Measurements from ENCODE around the gene CLCNKB. TPM values are rescaled to one million over a fixed set of nuclear protein-coding genes. Genes with fewer than 3 reads are reported as not detected.

CLCNKB gene
- total RNA-seq, 1 donor, result 0.36 TPM

- Histone ChIP-seq H3K4me3 (ENCODE audit: insufficient read depth, low read length) (no peak overlapping the region), H3K4me1 (ENCODE audit: insufficient read depth, low read length) (no peaks in the 10 kb centered on the region), H3K9me3 (ENCODE audit: low read depth, low read length) (no peaks in the 10 kb centered on the region), H3K27ac (ENCODE audit: low read depth, low read length) (no peak overlapping the region), H2AFZ (ENCODE audit: low read length) (no peak overlapping the region), H3K27me3 (ENCODE audit: insufficient read depth, low read length) (peaks cover 2% of the 10 kb centered on the region), H3K36me3 (ENCODE audit: insufficient read depth, low read length) (no peaks in the 10 kb centered on the region), H4K20me1 (ENCODE audit: insufficient read depth, low read length) (no peaks in the 10 kb centered on the region), H3K79me2 (ENCODE audit: insufficient read depth, low read length) (no peaks in the 10 kb centered on the region), H3K4me2 (ENCODE audit: insufficient read depth, low read length) (no peak overlapping the region)
- TF ChIP-seq CTCF (IDR thresholded peaks at IDR 0.05; ENCODE audit: extremely low read depth, low read depth, low read length), result no peak
- DNase-seq (ENCODE audit: insufficient read length, low spot score, missing footprints), result peak; percentile 35
Observed at GRCh38 chr1:16066245-16066644, 22.7 kb downstream of the CLCNKB start.

DNA sequence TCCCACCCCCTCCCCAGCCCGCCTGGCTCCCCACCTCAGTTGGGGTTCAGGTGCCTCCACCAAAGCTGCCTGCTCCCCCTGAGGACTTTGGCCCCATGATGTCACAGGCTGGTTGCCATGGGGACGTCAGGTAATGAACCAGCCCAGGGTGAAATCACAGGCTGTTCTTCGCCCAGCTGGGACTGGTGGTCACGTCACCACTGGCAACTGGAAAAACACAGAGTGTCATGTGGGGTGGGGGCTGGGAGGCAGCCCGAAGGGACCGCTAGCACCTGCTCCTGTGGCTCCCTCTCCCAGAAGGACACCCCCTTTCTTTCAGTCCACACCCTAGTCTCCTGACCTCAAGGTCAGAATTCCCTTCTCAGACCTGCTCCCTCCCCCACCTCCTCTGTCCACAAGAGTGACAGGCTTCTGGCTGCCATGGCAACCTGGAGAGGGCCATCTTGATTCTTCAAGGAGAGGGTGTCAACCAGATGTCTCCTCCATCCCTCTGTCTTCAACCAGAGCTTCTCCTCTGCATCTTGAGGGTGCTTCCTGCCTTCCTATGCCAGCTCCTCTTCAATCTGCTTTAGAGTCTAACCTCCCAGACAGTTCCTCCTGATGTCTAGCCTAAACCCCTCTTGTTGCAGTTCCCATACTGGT lies 23.7 kb downstream of the CLCNKB start:
- no peak for TF ChIP-seq CTCF (IDR thresholded peaks at IDR 0.05; ENCODE audit: extremely low read depth, low read depth, low read length)
- H2AFZ ChIP-seq (ENCODE audit: low read length), result no peak overlapping the region
- DNase-seq (ENCODE audit: insufficient read length, low spot score, missing footprints), result peak; percentile 86

GRCh38 chr1:16067933-16068332 lies 24.4 kb downstream of the CLCNKB start:
- Histone ChIP-seq H3K36me3 (ENCODE audit: insufficient read depth, low read length) (no peaks in the 10 kb centered on the region), H3K4me2 (ENCODE audit: insufficient read depth, low read length) (no peak overlapping the region), H3K79me2 (ENCODE audit: insufficient read depth, low read length) (no peaks in the 10 kb centered on the region), H2AFZ (ENCODE audit: low read length) (no peak overlapping the region), H3K27me3 (ENCODE audit: insufficient read depth, low read length) (peaks cover 2% of the 10 kb centered on the region), H3K27ac (ENCODE audit: low read depth, low read length) (no peak overlapping the region), H4K20me1 (ENCODE audit: insufficient read depth, low read length) (no peaks in the 10 kb centered on the region), H3K4me1 (ENCODE audit: insufficient read depth, low read length) (no peaks in the 10 kb centered on the region), H3K4me3 (ENCODE audit: insufficient read depth, low read length) (no peak overlapping the region), H3K9me3 (ENCODE audit: low read depth, low read length) (no peaks in the 10 kb centered on the region)
- no peak for TF ChIP-seq CTCF (IDR thresholded peaks at IDR 0.05; ENCODE audit: extremely low read depth, low read depth, low read length)
- peak; percentile 57 for DNase-seq (ENCODE audit: insufficient read length, low spot score, missing footprints)

More for the DNA sequence above, 23.7 kb downstream of the CLCNKB start:
- Histone ChIP-seq H3K9me3 (ENCODE audit: low read depth, low read length) (no peaks in the 10 kb centered on the region), H4K20me1 (ENCODE audit: insufficient read depth, low read length) (no peaks in the 10 kb centered on the region), H3K4me3 (ENCODE audit: insufficient read depth, low read length) (no peak overlapping the region), H3K27ac (ENCODE audit: low read depth, low read length) (no peak overlapping the region), H3K79me2 (ENCODE audit: insufficient read depth, low read length) (no peaks in the 10 kb centered on the region), H3K36me3 (ENCODE audit: insufficient read depth, low read length) (no peaks in the 10 kb centered on the region), H3K27me3 (ENCODE audit: insufficient read depth, low read length) (peaks cover 2% of the 10 kb centered on the region), H3K4me1 (ENCODE audit: insufficient read depth, low read length) (no peaks in the 10 kb centered on the region), H3K4me2 (ENCODE audit: insufficient read depth, low read length) (no peak overlapping the region)

- Histone ChIP-seq H3K4me1 (ENCODE audit: insufficient read depth, low read length) (peaks cover under 1% of the 10 kb centered on the region), H3K36me3 (ENCODE audit: insufficient read depth, low read length) (no peaks in the 10 kb centered on the region), H3K27me3 (ENCODE audit: insufficient read depth, low read length) (peaks cover 2% of the 10 kb centered on the region), H3K9me3 (ENCODE audit: low read depth, low read length) (no peaks in the 10 kb centered on the region), H4K20me1 (ENCODE audit: insufficient read depth, low read length) (no peaks in the 10 kb centered on the region), H3K4me3 (ENCODE audit: insufficient read depth, low read length) (no peak overlapping the region), H2AFZ (ENCODE audit: low read length) (no peak overlapping the region), H3K4me2 (ENCODE audit: insufficient read depth, low read length) (no peak overlapping the region), H3K27ac (ENCODE audit: low read depth, low read length) (no peak overlapping the region), H3K79me2 (ENCODE audit: insufficient read depth, low read length) (no peaks in the 10 kb centered on the region)
- no peak for TF ChIP-seq CTCF (IDR thresholded peaks at IDR 0.05; ENCODE audit: extremely low read depth, low read depth, low read length)
- peak; percentile 93 for DNase-seq (ENCODE audit: insufficient read length, low spot score, missing footprints)
Observed at GRCh38 chr1:16068356-16069270, 25.0 kb downstream of the CLCNKB start.

Data from osteoblast (primary cell).